HEK293 (cell line): Measurements from ENCODE around the gene USP32.

Experiments
- CTCF ChIA-PET: fragments of 350-600 bp; formaldehyde crosslinking; extraction: SDS; loops from one replicate; lab custom pipeline; 2021; ENCODE audit warnings: antibody characterized with exemption; lab: Yijun Ruan, JAX
- POLR2A ChIA-PET: fragments of 300-600 bp; formaldehyde crosslinking; extraction: SDS; loops from one replicate; lab custom pipeline; 2020; ENCODE audit warnings: antibody characterized with exemption, inconsistent platforms; lab: Yijun Ruan, JAX
- H3K27ac ChIP-seq: fragments of 200-500 bp; sonication (Bioruptor generic); 2 replicates; pipeline ENCODE4 v1.5.1; 2014; ENCODE audit warnings: low read depth, low read length, control low read depth, inconsistent platforms; ENCODE audit errors: extremely low read depth
- H3K36me3 ChIP-seq, 2 experiments: fragments of 200-500 bp in 1 of 2; sonication (Bioruptor generic) in 1 of 2; 1 replicate in 1 of 2; 2 replicates in 1 of 2; pipeline ENCODE4 v1.5.1; 2014 to 2017; ENCODE audit warnings: inconsistent platforms in 2 of 2, low read length in 2 of 2; ENCODE audit not compliant: control insufficient read depth in 2 of 2, insufficient read depth in 1 of 2
- H3K4me1 ChIP-seq: fragments of 200-500 bp; sonication (Bioruptor generic); 2 replicates; pipeline ENCODE4 v1.5.1; 2014; ENCODE audit warnings: mild to moderate bottlenecking, low read length, inconsistent platforms; ENCODE audit not compliant: control insufficient read depth, insufficient read depth
- H3K4me3 ChIP-seq: 2 replicates; pipeline ENCODE4 v1.5.1; 2011; ENCODE audit warnings: low read depth, mild to moderate bottlenecking, control low read depth, low read length, moderate library complexity
- H3K9me3 ChIP-seq: fragments of 200-500 bp; sonication (Bioruptor generic); 2 replicates; pipeline ENCODE4 v1.5.1; 2014; ENCODE audit warnings: low read depth, low read length, inconsistent platforms; ENCODE audit not compliant: control insufficient read depth, insufficient read depth
- EGR2 ChIP-seq: fragments of 450-650 bp; formaldehyde crosslinking; IDR thresholded peaks from 2 replicates; pipeline ENCODE4 v1.5.1; 2016; ENCODE audit warnings: low read depth, missing biosample characterization, missing genetic modification characterization
- GLI2 ChIP-seq: fragments of 450-650 bp; formaldehyde crosslinking; IDR thresholded peaks from 2 replicates; pipeline ENCODE4; 2017; ENCODE audit warnings: missing biosample characterization, missing genetic modification characterization, low read depth, borderline replicate concordance
- KLF16 ChIP-seq: fragments of 450-650 bp; formaldehyde crosslinking; IDR thresholded peaks from 2 replicates; pipeline ENCODE4 v1.5.1; 2017; ENCODE audit warnings: missing biosample characterization, missing genetic modification characterization
- KLF8 ChIP-seq: fragments of 450-650 bp; formaldehyde crosslinking; IDR thresholded peaks from 2 replicates; pipeline ENCODE4 v1.5.1; 2016; ENCODE audit warnings: missing biosample characterization, missing genetic modification characterization
- PRDM1 ChIP-seq: fragments of 450-650 bp; formaldehyde crosslinking; IDR thresholded peaks from 2 replicates; pipeline ENCODE4; 2016; ENCODE audit warnings: missing biosample characterization, missing genetic modification characterization
- TRIM28 ChIP-seq: IDR thresholded peaks from 2 replicates; pipeline ENCODE4 v1.6.1; 2011; ENCODE audit warnings: low read length, control low read depth, borderline replicate concordance
- ZBTB17 ChIP-seq: fragments of 450-650 bp; formaldehyde crosslinking; IDR thresholded peaks from 2 replicates; pipeline ENCODE4 v1.5.1; 2016; ENCODE audit warnings: missing biosample characterization, missing genetic modification characterization
- ZEB2 ChIP-seq: fragments of 450-650 bp; formaldehyde crosslinking; IDR thresholded peaks from 2 replicates; pipeline ENCODE4 v1.5.1; 2016; ENCODE audit warnings: missing biosample characterization, missing genetic modification characterization
- ZFHX2 ChIP-seq: fragments of 450-650 bp; formaldehyde crosslinking; conservative IDR thresholded peaks from 2 replicates; pipeline ENCODE4 v1.5.1; 2016; ENCODE audit warnings: missing biosample characterization, missing genetic modification characterization
- ZNF133 ChIP-seq: fragments of 450-650 bp; formaldehyde crosslinking; IDR thresholded peaks from 2 replicates; pipeline ENCODE4 v1.5.1; 2016; ENCODE audit warnings: missing biosample characterization, missing genetic modification characterization
- ZNF138 ChIP-seq: fragments of 450-650 bp; formaldehyde crosslinking; IDR thresholded peaks from 2 replicates; pipeline ENCODE4 v1.5.1; 2016; ENCODE audit warnings: missing biosample characterization, missing genetic modification characterization, borderline replicate concordance
- ZNF292 ChIP-seq: fragments of 450-650 bp; formaldehyde crosslinking; IDR thresholded peaks from 2 replicates; pipeline ENCODE4 v1.5.1; 2016; ENCODE audit warnings: low read depth, missing biosample characterization, missing genetic modification characterization, borderline replicate concordance
- ZNF529 ChIP-seq: fragments of 450-650 bp; formaldehyde crosslinking; IDR thresholded peaks from 2 replicates; pipeline ENCODE4 v1.5.1; 2017; ENCODE audit warnings: missing genetic modification characterization, missing biosample characterization; ENCODE audit not compliant: insufficient replicate concordance
- ZNF548 ChIP-seq: fragments of 450-650 bp; formaldehyde crosslinking; IDR thresholded peaks from 2 replicates; pipeline ENCODE4 v1.5.1; 2016; ENCODE audit warnings: missing biosample characterization, missing genetic modification characterization
- ZNF561 ChIP-seq: fragments of 450-650 bp; IDR thresholded peaks from 2 replicates; pipeline ENCODE4 v1.5.1; 2018; ENCODE audit warnings: missing biosample characterization, missing genetic modification characterization, borderline replicate concordance
- ZNF610 ChIP-seq: fragments of 450-650 bp; formaldehyde crosslinking; IDR thresholded peaks from 2 replicates; pipeline ENCODE4 v1.5.1; 2016; ENCODE audit warnings: missing biosample characterization, missing genetic modification characterization, borderline replicate concordance
- ZNF701 ChIP-seq: fragments of 450-650 bp; formaldehyde crosslinking; IDR thresholded peaks from 2 replicates; pipeline ENCODE4 v1.5.1; 2016; ENCODE audit warnings: missing biosample characterization, missing genetic modification characterization
- ZSCAN16 ChIP-seq: fragments of 450-650 bp; formaldehyde crosslinking; IDR thresholded peaks from 2 replicates; pipeline ENCODE4 v1.5.1; 2016; ENCODE audit warnings: missing biosample characterization, missing genetic modification characterization
- TF ChIP-seq, protein P1 (sequence below): fragments of 450-650 bp; formaldehyde crosslinking; IDR thresholded peaks from 2 replicates; pipeline ENCODE4 v1.5.1; 2016; ENCODE audit warnings: missing biosample characterization, missing genetic modification characterization
- TF ChIP-seq, protein P2 (sequence below): fragments of 450-650 bp; IDR thresholded peaks from 2 replicates; pipeline ENCODE4 v1.5.1; 2018; ENCODE audit warnings: missing biosample characterization, missing genetic modification characterization
- TF ChIP-seq, protein P3 (sequence below): fragments of 450-650 bp; formaldehyde crosslinking; IDR thresholded peaks from 2 replicates; pipeline ENCODE4 v1.5.1; 2016; ENCODE audit warnings: missing biosample characterization, missing genetic modification characterization

USP32 gene

DNA sequence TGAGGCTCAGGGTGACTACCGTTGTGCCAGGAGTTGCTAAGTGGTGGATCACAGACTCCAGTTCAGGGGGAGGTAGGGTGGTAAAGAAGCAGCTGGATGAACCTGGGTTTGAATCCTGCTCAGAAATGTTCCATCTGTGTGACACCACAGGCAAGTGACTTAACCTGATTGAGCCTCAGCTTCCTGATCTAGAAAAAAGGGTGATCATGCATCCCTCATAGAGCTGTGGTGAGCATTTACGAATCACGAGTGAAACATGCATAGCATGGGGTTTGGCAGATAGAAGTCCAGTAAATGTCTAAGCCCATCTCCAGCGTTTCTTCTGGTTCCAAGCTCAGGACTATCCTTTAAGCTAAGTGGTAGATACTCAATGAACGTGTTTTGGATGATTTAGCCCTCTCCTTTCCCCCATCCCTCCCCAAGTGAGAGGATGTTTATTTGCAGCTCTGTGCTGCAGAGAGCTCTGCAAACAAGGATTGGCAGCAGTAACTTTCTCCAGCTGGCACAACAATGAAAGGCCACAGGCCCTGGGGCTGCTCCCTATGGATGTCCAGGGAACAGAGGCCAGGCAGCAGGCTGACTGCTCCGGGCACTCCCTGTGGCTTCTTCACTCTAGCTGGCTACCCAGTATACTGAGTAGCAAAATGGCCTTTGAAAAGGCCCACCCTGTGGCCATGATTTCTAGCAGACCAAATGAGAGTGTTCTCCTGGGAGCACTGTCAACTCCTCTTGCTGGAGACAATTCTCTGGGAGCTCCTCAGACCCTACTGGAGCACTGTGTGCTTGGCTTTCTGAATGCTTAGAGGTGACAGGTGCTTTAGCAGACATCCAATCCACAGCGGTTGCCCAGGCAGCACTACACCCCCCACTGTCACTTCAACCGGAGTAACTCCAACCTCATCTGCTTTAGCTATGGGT is 220.8 kb downstream of the USP32 start:
- POLR2A ChIA-PET, result interaction anchor here (0.7 kb wide), 1 partner anchor 28 kb away, joined by 3 read pairs; no protein-coding TSS in a partner anchor
- no peak overlapping the region for H3K4me3 ChIP-seq
- H3K27ac ChIP-seq, result no peak overlapping the region
- H3K36me3 ChIP-seq, result no peaks in the 10 kb centered on the region
- peaks cover 5% of the 10 kb centered on the region; the same call in 1 of the 2 replicates for H3K4me1 ChIP-seq
- CTCF ChIA-PET, result interaction anchor here (2.2 kb wide), 1 partner anchor 28 kb away, joined by 9 read pairs; no protein-coding TSS in a partner anchor
- TF ChIP-seq ZNF133, result no peak
- no peak for TF ChIP-seq ZBTB17 (tag by site-specific recombination)
- TF ChIP-seq, protein P1, sequence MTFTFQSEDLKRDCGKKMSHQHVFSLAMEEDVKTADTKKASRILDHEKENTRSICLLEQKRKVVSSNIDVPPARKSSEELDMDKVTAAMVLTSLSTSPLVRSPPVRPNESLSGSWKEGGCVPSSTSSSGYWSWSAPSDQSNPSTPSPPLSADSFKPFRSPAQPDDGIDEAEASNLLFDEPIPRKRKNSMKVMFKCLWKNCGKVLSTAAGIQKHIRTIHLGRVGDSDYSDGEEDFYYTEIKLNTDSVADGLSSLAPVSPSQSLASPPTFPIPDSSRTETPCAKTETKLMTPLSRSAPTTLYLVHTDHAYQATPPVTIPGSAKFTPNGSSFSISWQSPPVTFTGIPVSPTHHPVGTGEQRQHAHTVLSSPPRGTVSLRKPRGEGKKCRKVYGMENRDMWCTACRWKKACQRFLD (tag by site-specific recombination), result no peak
- TF ChIP-seq TRIM28, result no peak
- no peak for TF ChIP-seq ZNF561 (tag by site-specific recombination)
- TF ChIP-seq PRDM1 (tag by site-specific recombination), result no peak; the same call in 1 of the 2 replicates
- TF ChIP-seq, protein P2, sequence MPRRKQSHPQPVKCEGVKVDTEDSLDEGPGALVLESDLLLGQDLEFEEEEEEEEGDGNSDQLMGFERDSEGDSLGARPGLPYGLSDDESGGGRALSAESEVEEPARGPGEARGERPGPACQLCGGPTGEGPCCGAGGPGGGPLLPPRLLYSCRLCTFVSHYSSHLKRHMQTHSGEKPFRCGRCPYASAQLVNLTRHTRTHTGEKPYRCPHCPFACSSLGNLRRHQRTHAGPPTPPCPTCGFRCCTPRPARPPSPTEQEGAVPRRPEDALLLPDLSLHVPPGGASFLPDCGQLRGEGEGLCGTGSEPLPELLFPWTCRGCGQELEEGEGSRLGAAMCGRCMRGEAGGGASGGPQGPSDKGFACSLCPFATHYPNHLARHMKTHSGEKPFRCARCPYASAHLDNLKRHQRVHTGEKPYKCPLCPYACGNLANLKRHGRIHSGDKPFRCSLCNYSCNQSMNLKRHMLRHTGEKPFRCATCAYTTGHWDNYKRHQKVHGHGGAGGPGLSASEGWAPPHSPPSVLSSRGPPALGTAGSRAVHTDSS, result no peak
- TF ChIP-seq KLF16 (tag by site-specific recombination), result no peak
- TF ChIP-seq ZSCAN16 (tag by site-specific recombination), result no peak
- no peak for TF ChIP-seq ZNF548 (tag by site-specific recombination)
- no peak for TF ChIP-seq ZEB2
- no peak for TF ChIP-seq ZNF292 (tag by site-specific recombination)
- TF ChIP-seq, protein P3, sequence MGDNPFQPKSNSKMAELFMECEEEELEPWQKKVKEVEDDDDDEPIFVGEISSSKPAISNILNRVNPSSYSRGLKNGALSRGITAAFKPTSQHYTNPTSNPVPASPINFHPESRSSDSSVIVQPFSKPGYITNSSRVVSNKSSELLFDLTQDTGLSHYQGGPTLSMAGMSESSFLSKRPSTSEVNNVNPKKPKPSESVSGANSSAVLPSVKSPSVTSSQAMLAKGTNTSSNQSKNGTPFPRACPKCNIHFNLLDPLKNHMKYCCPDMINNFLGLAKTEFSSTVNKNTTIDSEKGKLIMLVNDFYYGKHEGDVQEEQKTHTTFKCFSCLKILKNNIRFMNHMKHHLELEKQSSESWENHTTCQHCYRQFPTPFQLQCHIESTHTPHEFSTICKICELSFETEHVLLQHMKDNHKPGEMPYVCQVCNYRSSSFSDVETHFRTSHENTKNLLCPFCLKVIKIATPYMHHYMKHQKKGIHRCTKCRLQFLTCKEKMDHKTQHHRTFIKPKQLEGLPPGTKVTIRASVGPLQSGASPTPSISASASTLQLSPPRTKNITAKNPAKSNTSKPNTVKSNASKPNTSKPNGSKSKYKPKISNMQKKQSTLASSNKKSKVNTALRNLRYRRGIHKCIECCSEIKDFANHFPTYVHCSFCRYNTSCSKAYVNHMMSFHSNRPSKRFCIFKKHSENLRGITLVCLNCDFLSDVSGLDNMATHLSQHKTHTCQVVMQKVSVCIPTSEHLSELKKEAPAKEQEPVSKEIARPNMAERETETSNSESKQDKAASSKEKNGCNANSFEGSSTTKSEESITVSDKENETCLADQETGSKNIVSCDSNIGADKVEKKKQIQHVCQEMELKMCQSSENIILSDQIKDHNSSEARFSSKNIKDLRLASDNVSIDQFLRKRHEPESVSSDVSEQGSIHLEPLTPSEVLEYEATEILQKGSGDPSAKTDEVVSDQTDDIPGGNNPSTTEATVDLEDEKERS, result no peak
- no peak for TF ChIP-seq ZNF701 (tag by site-specific recombination)
- no peak for TF ChIP-seq ZNF610 (tag by site-specific recombination)
- TF ChIP-seq ZNF529 (tag by site-specific recombination), result no peak
- no peaks in the 10 kb centered on the region for H3K9me3 ChIP-seq

DNA sequence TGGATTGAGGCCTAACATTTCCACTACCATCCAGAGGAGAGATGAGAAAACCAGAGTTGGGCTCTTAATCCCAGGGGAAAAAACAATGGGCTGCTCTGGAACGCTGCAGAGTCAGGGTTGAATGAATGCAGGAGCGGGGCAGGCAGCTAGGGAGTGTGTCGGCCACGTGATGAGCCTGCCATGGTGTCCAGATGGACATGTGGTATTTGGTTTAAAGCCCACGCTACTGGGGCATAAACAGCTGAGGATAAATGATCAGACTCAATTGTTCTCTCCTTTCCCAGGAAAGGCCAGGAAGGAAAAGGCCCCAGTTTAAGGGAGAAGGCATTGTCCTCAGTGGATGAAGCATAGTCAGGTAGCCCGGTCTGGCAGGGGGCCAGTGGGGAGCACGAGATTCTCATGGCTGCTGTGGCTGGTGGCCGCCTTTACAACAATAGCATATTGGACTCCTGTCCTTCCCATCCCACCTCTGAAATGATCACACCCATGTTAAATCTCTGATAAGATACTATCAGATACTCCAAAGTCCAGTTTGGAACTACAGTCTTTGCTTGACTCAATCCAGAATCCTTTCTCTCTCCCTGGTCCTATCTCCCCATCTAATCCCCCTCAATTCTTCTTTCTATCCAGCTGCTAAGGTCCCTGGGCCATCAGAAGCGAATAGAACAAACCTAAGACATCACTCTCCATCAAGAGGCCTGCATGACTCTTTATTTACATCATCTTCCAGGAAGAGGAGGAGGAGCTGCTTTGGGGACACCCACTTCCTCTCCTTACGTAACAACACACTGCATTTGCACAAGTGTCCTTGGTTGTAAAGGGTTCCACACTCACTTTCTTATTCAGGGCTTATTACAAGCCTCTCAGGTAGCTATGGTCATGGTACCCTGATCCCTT is 221.8 kb downstream of the USP32 start:
- CTCF ChIA-PET, result interaction anchor here (2.2 kb wide), 1 partner anchor 27 kb away, joined by 9 read pairs; no protein-coding TSS in a partner anchor
- TF ChIP-seq GLI2 (tag by site-specific recombination) (no peak), ZNF138 (tag by site-specific recombination) (no peak), ZEB2 (0 out of 2 replicates have a peak, but pooled peaks have one; percentile 13), ZFHX2 (tag by site-specific recombination) (peak; percentile 44; the same call in 1 of the 2 replicates), KLF8 (no peak), EGR2 (tag by site-specific recombination) (no peak)
- TF ChIP-seq, all 188 proteins: peak for 2
- no peaks in the 10 kb centered on the region for H3K9me3 ChIP-seq
- H3K4me1 ChIP-seq, result peaks cover 5% of the 10 kb centered on the region; the same call in 1 of the 2 replicates
- peak overlapping the region; percentile 11; the same call in 1 of the 2 replicates for H3K27ac ChIP-seq
- POLR2A ChIA-PET, result interaction anchor here (0.7 kb wide), 1 partner anchor 29 kb away, joined by 3 read pairs; no protein-coding TSS in a partner anchor
- no peak overlapping the region for H3K4me3 ChIP-seq
- H3K36me3 ChIP-seq, result no peaks in the 10 kb centered on the region
